Ramos (cell line): ENCODE measurements around the gene MRPS18A.
"Not testable (repeated sequence)": the region's sequence is repeated elsewhere in the genome, so short reads cannot be mapped to it uniquely, and the experiment has no call there.

Source experiments
- in situ Hi-C: fragments of 300-500 bp; cut with MboI; formaldehyde crosslinking; loops from one replicate; pipeline ENCODE4 v1.14.3; 2022; ENCODE audit warnings: low sequenced_read_pairs; ENCODE audit not compliant: unreplicated experiment

MRPS18A gene

GRCh38 chr6:43717822-43718221 is 30.2 kb upstream of the MRPS18A start:
- in situ Hi-C loops = no loop called here

DNA sequence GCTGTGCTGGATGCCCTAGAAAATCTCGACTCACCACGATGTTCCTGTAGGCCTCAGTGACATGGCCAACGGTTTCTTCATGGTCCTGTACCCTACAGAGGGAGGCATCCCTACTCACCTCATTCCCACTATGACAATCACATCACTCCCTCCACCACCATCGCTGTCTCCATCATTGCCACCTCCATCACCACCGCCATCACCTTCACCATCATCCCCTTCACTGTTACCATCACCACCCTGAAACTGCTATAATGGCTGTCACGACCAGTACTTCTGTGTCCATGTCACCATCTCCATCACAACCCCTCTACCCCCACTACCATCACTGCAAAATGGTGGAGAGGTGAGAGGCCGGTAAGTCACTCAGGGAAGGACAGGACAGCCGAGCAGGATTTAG is 29.8 kb upstream of the MRPS18A start:
- in situ Hi-C loops = no loop called here

- in situ Hi-C loops = no loop called here
Observed at GRCh38 chr6:43716099-43716498, 28.5 kb upstream of the MRPS18A start.

DNA sequence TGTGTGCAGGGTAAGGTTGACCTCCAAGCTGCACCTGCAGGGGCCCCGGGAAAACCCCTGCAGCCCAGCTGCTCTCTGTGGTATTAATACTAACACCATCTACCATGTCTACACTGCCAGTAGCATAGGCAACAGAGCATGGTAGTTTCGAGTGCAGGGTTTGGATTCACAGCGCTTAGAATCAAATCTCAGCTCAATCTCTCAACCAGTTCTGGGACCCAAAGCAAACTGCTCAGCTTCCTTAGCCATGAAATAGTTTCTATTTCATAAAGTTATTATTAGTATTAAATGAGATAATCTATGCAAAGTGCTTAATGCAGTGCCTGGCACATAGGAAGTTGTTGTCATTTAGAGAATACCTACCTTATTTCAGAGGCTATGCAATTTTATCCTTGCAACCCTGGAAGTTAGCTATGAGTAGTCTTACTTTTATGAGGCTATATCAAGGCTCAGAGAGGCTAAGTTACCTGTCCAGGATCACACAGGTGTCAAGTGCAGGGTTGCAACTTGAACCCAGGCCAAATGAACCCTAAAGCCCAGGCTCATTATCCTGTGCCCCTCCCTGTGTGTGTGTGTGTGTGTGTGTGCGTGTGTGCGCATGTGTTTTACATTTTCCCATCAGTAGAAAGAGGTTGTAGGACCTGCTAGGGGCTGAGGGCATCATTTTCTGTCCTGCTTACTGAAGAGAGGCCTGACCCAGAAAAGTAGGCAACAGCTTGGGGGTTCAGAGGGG is 27.6 kb upstream of the MRPS18A start:
- in situ Hi-C loops = no loop called here

DNA sequence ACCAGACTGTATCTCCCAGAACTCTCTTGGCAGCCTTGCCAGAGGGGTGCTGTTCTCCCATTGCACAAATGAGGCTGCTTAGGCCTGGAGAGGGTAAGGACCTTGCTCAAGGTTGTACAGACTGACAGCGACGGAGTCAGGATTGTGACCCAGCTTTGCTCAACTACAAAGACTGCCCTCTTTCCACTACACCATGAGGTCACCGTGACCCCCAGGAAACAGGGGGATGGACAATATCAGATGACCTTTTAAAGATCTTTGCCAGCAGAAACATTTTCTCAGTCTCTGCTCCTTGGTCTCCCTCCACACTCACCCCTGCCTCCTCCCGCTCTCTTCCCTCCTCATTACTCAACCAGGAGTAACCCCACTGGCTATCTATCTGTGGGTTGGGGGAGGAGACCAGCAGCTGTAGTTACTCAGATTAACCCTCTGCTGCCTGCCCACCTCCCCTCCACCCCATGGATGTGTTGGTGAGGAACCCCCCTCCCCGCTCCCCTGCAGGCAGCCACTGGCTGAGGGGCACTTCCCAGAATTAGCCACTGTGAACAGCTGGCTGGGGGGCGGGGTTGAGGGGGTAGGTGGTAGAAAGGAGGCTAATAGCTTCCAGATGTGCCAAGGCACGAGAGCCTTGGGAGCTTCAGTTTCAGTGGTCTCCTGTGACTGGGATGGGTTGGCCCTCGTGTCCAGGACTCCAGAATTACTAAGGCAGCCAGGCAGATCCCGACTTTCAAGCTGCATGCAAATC is 26.9 kb upstream of the MRPS18A start:
- in situ Hi-C loops = no loop called here

GRCh38 chr6:43713643-43714310 is 26.2 kb upstream of the MRPS18A start:
- in situ Hi-C loops = no loop called here

DNA sequence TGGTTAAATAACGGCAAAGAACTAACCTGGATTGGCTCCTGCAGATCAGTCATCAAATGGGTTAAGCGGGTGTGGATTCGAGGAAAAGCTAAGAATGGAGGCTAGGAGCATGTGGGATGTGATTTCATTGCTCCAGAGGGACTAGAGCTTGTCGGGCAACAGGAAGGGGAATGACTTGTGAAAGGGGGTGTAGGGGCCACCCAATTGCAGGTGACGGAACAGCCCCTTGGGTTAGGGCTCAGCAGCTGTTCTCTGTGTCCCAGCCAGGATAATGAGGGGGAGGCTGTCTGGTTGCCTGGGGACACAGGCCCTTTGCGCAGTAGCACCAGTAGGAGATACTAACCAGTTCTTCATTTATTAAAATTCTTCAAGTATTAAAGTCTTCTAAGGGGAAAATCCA is 25.0 kb upstream of the MRPS18A start:
- in situ Hi-C loops = no loop called here

DNA sequence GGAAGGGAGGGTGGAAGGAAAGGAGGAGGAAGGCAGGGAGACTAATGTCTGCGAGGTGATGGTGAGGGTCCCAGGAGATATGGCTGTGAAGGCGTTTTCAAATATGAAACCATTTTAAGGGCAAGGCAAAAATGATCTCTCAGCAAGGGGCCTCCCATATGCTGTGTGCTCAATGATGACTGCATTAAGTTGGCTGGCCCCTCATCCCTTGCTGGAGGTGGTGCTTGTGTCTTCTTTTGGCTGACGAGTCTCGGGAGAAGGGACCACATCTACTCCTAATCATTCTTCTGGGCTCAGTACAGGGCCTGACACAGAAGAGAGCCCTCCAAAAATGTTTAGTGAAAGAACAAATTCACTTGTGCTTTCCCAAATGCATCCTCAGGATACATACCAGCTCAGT is 23.0 kb upstream of the MRPS18A start:
- in situ Hi-C loops = no loop called here

GRCh38 chr6:43709654-43710303 is 22.2 kb upstream of the MRPS18A start:
- in situ Hi-C loops = no loop called here

GRCh38 chr6:43708860-43709653 is 21.5 kb upstream of the MRPS18A start:
- in situ Hi-C loops = no loop called here

- in situ Hi-C loops = no loop called here
Observed at GRCh38 chr6:43707767-43708166, 20.2 kb upstream of the MRPS18A start.

GRCh38 chr6:43707269-43707668 is 19.7 kb upstream of the MRPS18A start:
- in situ Hi-C loops = no loop called here

GRCh38 chr6:43706788-43707187 is 19.2 kb upstream of the MRPS18A start:
- in situ Hi-C loops = no loop called here

DNA sequence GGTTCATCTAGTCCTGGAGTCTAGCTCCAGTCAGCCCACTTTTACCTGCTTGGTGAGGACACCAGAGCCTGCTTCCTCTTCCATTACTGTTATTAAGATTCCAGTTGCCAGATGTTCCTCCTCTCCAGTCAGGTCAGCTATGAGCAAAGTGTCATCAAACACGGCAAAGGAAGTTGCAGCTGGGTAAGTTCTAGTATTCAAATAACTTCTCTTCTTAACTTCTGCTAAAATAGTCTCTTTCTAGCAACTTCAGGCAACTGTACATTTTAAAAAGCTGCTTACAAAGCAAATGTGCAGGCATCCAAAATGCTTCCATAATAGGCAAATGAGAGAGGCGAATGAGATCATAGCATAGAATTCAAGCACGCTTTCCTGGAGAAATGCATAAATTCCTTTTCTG is 18.4 kb upstream of the MRPS18A start:
- in situ Hi-C loops = no loop called here

GRCh38 chr6:43703512-43704429 is 16.2 kb upstream of the MRPS18A start:
- in situ Hi-C loops = no loop called here

DNA sequence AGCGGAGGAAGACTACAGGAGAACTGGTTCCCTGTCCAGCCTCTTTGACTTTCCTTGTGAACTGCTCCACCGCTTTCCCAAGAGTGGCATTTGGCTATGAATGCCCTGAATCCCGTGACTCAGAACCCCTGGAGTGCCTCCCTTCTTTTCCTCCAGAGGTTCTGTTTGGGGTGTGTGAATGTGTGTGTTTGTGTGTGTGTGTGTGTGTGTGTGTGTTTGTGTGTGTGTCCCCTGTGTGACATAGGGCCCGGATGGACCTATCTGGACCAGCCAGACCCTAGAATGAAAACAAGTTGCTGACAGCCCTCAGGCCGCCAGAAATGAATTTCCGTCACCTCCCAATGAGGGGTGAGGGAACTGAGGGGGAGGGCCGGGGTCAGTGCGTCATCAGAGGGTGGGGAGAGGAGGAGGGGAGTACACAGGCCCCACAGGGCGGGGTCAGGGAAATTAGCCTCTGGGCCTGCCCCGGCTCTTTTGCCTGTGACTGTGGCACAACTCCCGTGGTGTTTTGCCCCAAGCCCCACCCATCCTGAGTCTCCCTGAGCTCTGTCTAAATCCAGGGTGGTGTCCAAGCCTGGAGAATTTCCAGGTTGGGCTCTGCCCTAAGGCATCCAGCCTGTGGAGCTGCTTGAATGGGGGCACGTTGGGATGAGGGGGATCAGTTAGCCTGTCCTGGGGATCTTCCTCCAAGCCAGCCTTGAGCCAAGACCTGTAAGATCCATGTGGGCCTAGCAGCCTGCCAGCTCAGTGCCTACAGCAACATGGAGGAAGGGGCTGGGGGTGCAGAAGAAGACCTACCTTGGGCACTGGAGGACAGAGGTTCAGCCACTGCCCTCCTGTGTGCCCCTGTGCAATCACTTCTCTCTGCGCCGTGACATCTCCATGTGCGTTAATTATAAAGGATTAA is 15.2 kb upstream of the MRPS18A start:
- in situ Hi-C loops = no loop called here

DNA sequence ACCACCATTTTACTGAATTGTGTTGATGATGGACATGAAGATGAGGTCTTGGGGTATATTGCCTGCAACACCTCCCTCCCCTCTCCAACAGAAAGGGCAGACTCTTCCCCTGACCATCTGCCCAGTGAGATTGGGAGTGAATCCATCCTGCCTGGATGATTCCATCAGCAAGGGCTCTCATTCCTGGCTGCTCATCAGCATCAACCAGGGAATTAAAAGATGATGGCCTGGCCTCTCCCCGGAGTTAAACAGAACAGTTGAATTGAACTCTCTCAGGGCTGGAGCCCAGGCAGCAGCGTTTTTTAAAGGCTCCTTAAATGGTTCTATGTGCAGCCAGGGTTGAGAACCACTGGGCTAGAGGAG is 14.6 kb upstream of the MRPS18A start:
- in situ Hi-C loops = no loop called here

GRCh38 chr6:43700939-43701560 is 13.5 kb upstream of the MRPS18A start:
- in situ Hi-C loops = not testable (repeated sequence)
